HepG2 (cell line): ENCODE measurements around the gene RMI2. TPM values are rescaled to one million over a fixed set of nuclear protein-coding genes. Genes with fewer than 3 reads are reported as not detected.

Experiments
- ATF4 ChIP-seq, 2 experiments: fragments of 450-650 bp in 1 of 2; sonication (generic) in 1 of 2; formaldehyde crosslinking; IDR thresholded peaks; 2 replicates each; pipeline versions ENCODE4 v1.5.0 to v1.8.0; 2020 to 2022; ENCODE audit warnings: mild to moderate bottlenecking in 1 of 2, missing genetic modification reagents in 1 of 2
- CEBPZ ChIP-seq: IDR thresholded peaks from 2 replicates; pipeline ENCODE4 v1.6.1; 2012; ENCODE audit warnings: low read length, improper control_type of control experiment
- CERS6 ChIP-seq: sonication (generic); formaldehyde crosslinking; IDR thresholded peaks from 2 replicates; pipeline ENCODE4 v1.5.0; 2020; ENCODE audit warnings: missing genetic modification reagents
- ELF4 ChIP-seq: sonication (generic); formaldehyde crosslinking; IDR thresholded peaks from 2 replicates; pipeline ENCODE4 v1.5.0; 2020; ENCODE audit warnings: missing genetic modification reagents, mild to moderate bottlenecking, moderate library complexity, borderline replicate concordance
- FOXO1 ChIP-seq: sonication (generic); formaldehyde crosslinking; IDR thresholded peaks from 2 replicates; pipeline ENCODE4 v1.4.0; 2020; ENCODE audit warnings: missing genetic modification reagents
- GPN1 ChIP-seq: sonication (generic); formaldehyde crosslinking; IDR thresholded peaks from 2 replicates; pipeline ENCODE4 v1.5.1; 2020; ENCODE audit warnings: missing genetic modification reagents, borderline replicate concordance
- IRF9 ChIP-seq: sonication (generic); formaldehyde crosslinking; IDR thresholded peaks from 2 replicates; pipeline ENCODE4 v1.8.0; 2022; ENCODE audit warnings: missing genetic modification reagents, mild to moderate bottlenecking, borderline replicate concordance
- PAXIP1 ChIP-seq: sonication (generic); formaldehyde crosslinking; conservative IDR thresholded peaks from 2 replicates; pipeline ENCODE4 v1.4.0; 2020; ENCODE audit warnings: mild to moderate bottlenecking, missing genetic modification reagents, moderate library complexity
- PITX1 ChIP-seq: sonication (generic); formaldehyde crosslinking; IDR thresholded peaks from 2 replicates; pipeline ENCODE4 v1.5.1; 2020; ENCODE audit warnings: mild to moderate bottlenecking, missing genetic modification reagents
- SIX4 ChIP-seq: sonication (generic); formaldehyde crosslinking; IDR thresholded peaks from 2 replicates; pipeline ENCODE4 v1.4.0; 2020; ENCODE audit warnings: missing genetic modification reagents
- TGIF2 ChIP-seq: IDR thresholded peaks from 2 replicates; pipeline ENCODE4 v1.6.1; 2016; ENCODE audit warnings: control low read depth, missing compliant biosample characterization
- YEATS2 ChIP-seq: sonication (generic); formaldehyde crosslinking; IDR thresholded peaks from 2 replicates; pipeline ENCODE4 v1.4.0; 2020; ENCODE audit warnings: missing genetic modification reagents, borderline replicate concordance
- ZBTB20 ChIP-seq: sonication (generic); formaldehyde crosslinking; IDR thresholded peaks from 2 replicates; pipeline ENCODE4 v1.8.1; 2023; ENCODE audit warnings: missing genetic modification reagents, low read depth, mild to moderate bottlenecking, borderline replicate concordance
- ZNF205 ChIP-seq: IDR thresholded peaks from 2 replicates; pipeline ENCODE4 v1.6.1; 2018; ENCODE audit warnings: missing biosample characterization, missing genetic modification reagents
- ZNF329 ChIP-seq: sonication (generic); formaldehyde crosslinking; IDR thresholded peaks from 2 replicates; pipeline ENCODE4 v1.9.0; 2021; ENCODE audit warnings: low read depth, mild to moderate bottlenecking, missing genetic modification reagents
- ZNF629 ChIP-seq: sonication (generic); formaldehyde crosslinking; conservative IDR thresholded peaks from 2 replicates; pipeline ENCODE4 v1.5.0; 2020; ENCODE audit warnings: missing genetic modification reagents
- ZNF747 ChIP-seq: sonication (generic); formaldehyde crosslinking; IDR thresholded peaks from 2 replicates; pipeline ENCODE4 v1.8.1; 2023; ENCODE audit warnings: missing genetic modification reagents, mild to moderate bottlenecking, borderline replicate concordance
- ZNF749 ChIP-seq: sonication (generic); formaldehyde crosslinking; IDR thresholded peaks from 2 replicates; pipeline ENCODE4 v1.8.0; 2022; ENCODE audit warnings: mild to moderate bottlenecking, missing genetic modification reagents, moderate library complexity, borderline replicate concordance
- ZNF780A ChIP-seq: sonication (generic); formaldehyde crosslinking; IDR thresholded peaks from 2 replicates; pipeline ENCODE4 v1.8.0; 2022; ENCODE audit warnings: mild to moderate bottlenecking, missing genetic modification reagents, moderate library complexity
- polyA plus RNA-seq, 8 experiments: library from polyadenylated mRNA; depleted of rRNA in 3 of 8; stranded (reverse) in 7 of 8; unstranded in 1 of 8; fragments of >200 nt; fragmentation: Illumina TruSeq in 4 of 8; extraction: Trizol in 4 of 8; gene quantifications; 2 replicates each; pipeline versions ENCODE4 v1.2.1 to v1.2.3, GENCODE V29; 2011 to 2016; ENCODE audit warnings: low read depth in 4 of 8, missing spikeins in 1 of 8, mixed read lengths in 1 of 8; ENCODE audit not compliant: insufficient read depth in 1 of 8
- total RNA-seq, 5 experiments: library from RNA; depleted of rRNA; stranded (reverse); fragments of >200 nt; fragmentation: Illumina TruSeq; extraction: Trizol; gene quantifications; 2 replicates each; pipeline ENCODE4 v1.2.3, GENCODE V29; 2016; ENCODE audit warnings: low read depth in 1 of 5

Gene RMI2
- total and polyA plus RNA-seq, 2 of the 13 experiments (the other 11 are each of a cell fraction or from before 2014, with no cell fraction given): 24.5 to 55.7 TPM

- TF ChIP-seq SIX4 (CRISPR knock-in tag) (no peak), YEATS2 (CRISPR knock-in tag) (no peak; the same call in 1 of the 2 replicates), IRF9 (CRISPR knock-in tag) (peak; percentile 73; the same call in 1 of the 2 replicates), GPN1 (CRISPR knock-in tag) (no peak), ZBTB20 (CRISPR knock-in tag) (peak; percentile 92; the same call in 1 of the 2 replicates), ZNF205 (CRISPR knock-in tag) (peak; percentile 27; the same call in 1 of the 2 replicates), ELF4 (CRISPR knock-in tag) (no peak), ZNF749 (CRISPR knock-in tag) (no peak), PAXIP1 (peak; percentile 92), CEBPZ (no peak), ATF4 (CRISPR knock-in tag; IDR thresholded peaks at IDR 0.05) (peak in 1 of 2 experiments; percentile 65; a peak in 2 of 4 replicates), TGIF2 (no peak), ZNF747 (CRISPR knock-in tag) (no peak), PITX1 (CRISPR knock-in tag) (peak; percentile 76), ZNF629 (CRISPR knock-in tag) (peak; percentile 58; the same call in 1 of the 2 replicates), CERS6 (no peak), ZNF780A (no peak), FOXO1 (CRISPR knock-in tag) (peak; percentile 96; the same call in 1 of the 2 replicates), ZNF329 (0 out of 2 replicates have a peak, but pooled peaks have one; percentile 51)
Measured at GRCh38 chr16:11309895-11310633, 35.2 kb upstream of the RMI2 start (continued).
